HepG2 (cell line): Measurements from ENCODE around the gene UNKL. TPM values are rescaled to one million over a fixed set of nuclear protein-coding genes. Genes with fewer than 3 reads are reported as not detected.

Source experiments
- CBX1 ChIP-seq: IDR thresholded peaks from one replicate; pipeline ENCODE4 v1.6.1; 2016; ENCODE audit warnings: antibody characterized with exemption, low read depth
- DRAP1 ChIP-seq: IDR thresholded peaks from 2 replicates; pipeline ENCODE4 v1.6.1; 2016; ENCODE audit warnings: missing genetic modification reagents, missing compliant biosample characterization
- FOXO4 ChIP-seq: sonication (generic); formaldehyde crosslinking; conservative IDR thresholded peaks from 2 replicates; pipeline ENCODE4 v1.8.1; 2023; ENCODE audit warnings: missing genetic modification reagents
- FUBP1 ChIP-seq: sonication (generic); formaldehyde crosslinking; IDR thresholded peaks from 2 replicates; pipeline ENCODE4 v1.5.1; 2020; ENCODE audit warnings: missing genetic modification reagents, mild to moderate bottlenecking, borderline replicate concordance
- HOMEZ ChIP-seq: IDR thresholded peaks from 2 replicates; pipeline ENCODE4 v1.6.1; 2016; ENCODE audit warnings: low read depth
- LCORL ChIP-seq, 2 experiments: fragments of 450-650 bp in 1 of 2; sonication (generic) in 1 of 2; formaldehyde crosslinking in 1 of 2; IDR thresholded peaks; 2 replicates each; pipeline versions ENCODE4 v1.5.0 to v1.6.1; 2017 to 2020; ENCODE audit warnings: antibody characterized with exemption in 1 of 2, missing genetic modification reagents in 1 of 2
- NCOA2 ChIP-seq: sonication (generic); formaldehyde crosslinking; IDR thresholded peaks from 2 replicates; pipeline ENCODE4 v1.8.0; 2022; ENCODE audit warnings: inconsistent platforms
- NR2F6 ChIP-seq, 2 experiments: IDR thresholded peaks; 2 replicates each; pipeline ENCODE4 v1.6.1; 2016; ENCODE audit warnings: antibody characterized with exemption in 1 of 2, mild to moderate bottlenecking in 1 of 2
- PBX3 ChIP-seq: sonication (generic); formaldehyde crosslinking; IDR thresholded peaks from 2 replicates; pipeline ENCODE4 v1.8.1; 2023; ENCODE audit warnings: missing genetic modification reagents, inconsistent platforms, borderline replicate concordance
- SALL1 ChIP-seq: sonication (generic); formaldehyde crosslinking; IDR thresholded peaks from 2 replicates; pipeline ENCODE4 v1.8.0; 2022; ENCODE audit warnings: mild to moderate bottlenecking, missing genetic modification reagents
- SMARCE1 ChIP-seq: fragments of 450-650 bp; IDR thresholded peaks from 2 replicates; pipeline ENCODE4 v1.6.1; 2017; ENCODE audit warnings: borderline replicate concordance
- SOX6 ChIP-seq, 2 experiments: fragments of 450-650 bp in 1 of 2; sonication (generic) in 1 of 2; formaldehyde crosslinking in 1 of 2; IDR thresholded peaks; 2 replicates each; pipeline versions ENCODE4 v1.4.0 to v1.6.1; 2017 to 2020; ENCODE audit warnings: antibody characterized with exemption in 1 of 2, mild to moderate bottlenecking in 1 of 2, missing genetic modification reagents in 1 of 2
- SP140L ChIP-seq: sonication (generic); formaldehyde crosslinking; IDR thresholded peaks from 2 replicates; pipeline ENCODE4 v1.4.0; 2020; ENCODE audit warnings: missing genetic modification reagents, borderline replicate concordance
- UBTF ChIP-seq: sonication (generic); formaldehyde crosslinking; IDR thresholded peaks from 2 replicates; pipeline ENCODE4 v1.4.0; 2020; ENCODE audit warnings: mild to moderate bottlenecking, missing genetic modification reagents
- ZBTB21 ChIP-seq: sonication (generic); formaldehyde crosslinking; IDR thresholded peaks from 2 replicates; pipeline ENCODE4 v1.4.0; 2020; ENCODE audit warnings: missing genetic modification reagents
- ZC3H13 ChIP-seq: sonication (generic); formaldehyde crosslinking; IDR thresholded peaks from 2 replicates; pipeline ENCODE4 v1.8.1; 2023; ENCODE audit warnings: mild to moderate bottlenecking, missing genetic modification reagents, moderate library complexity
- ZNF160 ChIP-seq: sonication (generic); formaldehyde crosslinking; IDR thresholded peaks from 2 replicates; pipeline ENCODE4 v1.8.0; 2022; ENCODE audit warnings: mild to moderate bottlenecking, inconsistent platforms, missing genetic modification reagents
- polyA plus RNA-seq, 8 experiments: library from polyadenylated mRNA; depleted of rRNA in 3 of 8; stranded (reverse) in 7 of 8; unstranded in 1 of 8; fragments of >200 nt; fragmentation: Illumina TruSeq in 4 of 8; extraction: Trizol in 4 of 8; gene quantifications; 2 replicates each; pipeline versions ENCODE4 v1.2.1 to v1.2.3, GENCODE V29; 2011 to 2016; ENCODE audit warnings: low read depth in 4 of 8, missing spikeins in 1 of 8, mixed read lengths in 1 of 8; ENCODE audit not compliant: insufficient read depth in 1 of 8
- total RNA-seq, 5 experiments: library from RNA; depleted of rRNA; stranded (reverse); fragments of >200 nt; fragmentation: Illumina TruSeq; extraction: Trizol; gene quantifications; 2 replicates each; pipeline ENCODE4 v1.2.3, GENCODE V29; 2016; ENCODE audit warnings: low read depth in 1 of 5

UNKL gene
- total and polyA plus RNA-seq, 2 of the 13 experiments (the other 11 are each of a cell fraction or from before 2014, with no cell fraction given) = 10.4 to 17.6 TPM

GRCh38 chr16:1351582-1352362 lies 62.7 kb downstream of the UNKL start, which contains the start of the genes GNPTG and TSR3 (continued):
- TF ChIP-seq DRAP1 (CRISPR knock-in tag) (0 out of 2 replicates have a peak, but pooled peaks have one; percentile 29), ZC3H13 (CRISPR knock-in tag) (no peak), CBX1 (peak; percentile 95), HOMEZ (CRISPR knock-in tag) (no peak), LCORL (IDR thresholded peaks at IDR 0.05) (no peak), LCORL (CRISPR knock-in tag; IDR thresholded peaks at IDR 0.05) (no peak; the same call in 1 of the 2 replicates), FUBP1 (no peak), FOXO4 (CRISPR knock-in tag) (no peak), NR2F6 (IDR thresholded peaks at IDR 0.05) (no peak), NR2F6 (CRISPR knock-in tag; IDR thresholded peaks at IDR 0.05) (no peak; the same call in 1 of the 2 replicates), UBTF (CRISPR knock-in tag) (peak; percentile 38; the same call in 1 of the 2 replicates), SOX6 (IDR thresholded peaks at IDR 0.05) (no peak), SOX6 (CRISPR knock-in tag; IDR thresholded peaks at IDR 0.05) (no peak), NCOA2 (CRISPR knock-in tag) (peak; percentile 47; the same call in 1 of the 2 replicates), ZNF160 (0 out of 2 replicates have a peak, but pooled peaks have one; percentile 16), SMARCE1 (no peak), SP140L (CRISPR knock-in tag) (no peak), SALL1 (CRISPR knock-in tag) (peak; percentile 70), ZBTB21 (CRISPR knock-in tag) (no peak), PBX3 (peak; percentile 29; the same call in 1 of the 2 replicates)
